DOHH2 (cell line): Measurements from ENCODE around the gene REXO1.

Source experiments
- H3F3A ChIP-seq: fragments of 200-600 bp; sonication (generic), shearing (Covaris generic); 2 replicates; pipeline ENCODE4 v1.6.0; 2016; ENCODE audit warnings: antibody characterized with exemption, mild to moderate bottlenecking; ENCODE audit not compliant: control insufficient read depth, insufficient read depth
- H3K27ac ChIP-seq: fragments of 200-600 bp; sonication (generic); 2 replicates; pipeline ENCODE4 v1.5.1; 2014; ENCODE audit warnings: low read depth, mild to moderate bottlenecking, low read length, moderate library complexity
- H3K27me3 ChIP-seq: fragments of 200-600 bp; sonication (generic); 2 replicates; pipeline ENCODE4 v1.6.1; 2014; ENCODE audit warnings: mild to moderate bottlenecking, low read length, mixed read lengths; ENCODE audit not compliant: control insufficient read depth
- H3K36me3 ChIP-seq: fragments of 200-600 bp; sonication (generic); 2 replicates; pipeline ENCODE4 v1.6.1; 2014; ENCODE audit warnings: mild to moderate bottlenecking, low read length, moderate library complexity, mixed read lengths; ENCODE audit not compliant: control insufficient read depth
- H3K4me1 ChIP-seq: fragments of 200-600 bp; sonication (generic); 2 replicates; pipeline ENCODE4 v1.6.1; 2014; ENCODE audit warnings: mild to moderate bottlenecking, low read length, mixed read lengths; ENCODE audit not compliant: control insufficient read depth
- H3K4me2 ChIP-seq: fragments of 200-600 bp; sonication (generic); 2 replicates; pipeline ENCODE4 v1.6.0; 2014; ENCODE audit warnings: mild to moderate bottlenecking, low read length, moderate library complexity
- H3K4me3 ChIP-seq: fragments of 200-600 bp; sonication (generic); 2 replicates; pipeline ENCODE4 v1.5.1; 2014; ENCODE audit warnings: mild to moderate bottlenecking, low read length, mixed read lengths
- H3K79me2 ChIP-seq: fragments of 200-600 bp; sonication (generic); 2 replicates; pipeline ENCODE4 v1.6.1; 2014; ENCODE audit warnings: mild to moderate bottlenecking, low read length, mixed read lengths; ENCODE audit not compliant: control insufficient read depth
- H3K9me2 ChIP-seq: fragments of 200-600 bp; sonication (generic); replicated peaks from 2 replicates; pipeline ENCODE4 v1.6.1; 2014; ENCODE audit warnings: mild to moderate bottlenecking, low read length, mixed read lengths; ENCODE audit not compliant: control insufficient read depth
- H3K9me3 ChIP-seq: fragments of 200-600 bp; sonication (generic); 2 replicates; pipeline ENCODE4 v1.6.1; 2014; ENCODE audit warnings: antibody characterized with exemption, low read length, mixed read lengths; ENCODE audit not compliant: control insufficient read depth, insufficient read depth
- H4K20me1 ChIP-seq: fragments of 200-600 bp; sonication (generic); 2 replicates; pipeline ENCODE4 v1.6.0; 2014; ENCODE audit warnings: low read depth, mild to moderate bottlenecking, antibody characterized with exemption, low read length, moderate library complexity; ENCODE audit not compliant: control insufficient read depth, insufficient read depth
- CTCF ChIP-seq: fragments of 200-600 bp; sonication (generic); IDR thresholded peaks from one replicate; pipeline ENCODE4 v1.5.1; 2014; ENCODE audit warnings: antibody characterized with exemption, mild to moderate bottlenecking, low read depth, low read length; ENCODE audit not compliant: poor library complexity, severe bottlenecking
- EZH2phosphoT487 ChIP-seq: fragments of 200-600 bp; sonication (generic); IDR thresholded peaks from 2 replicates; pipeline ENCODE4 v1.6.1; 2017; ENCODE audit warnings: borderline replicate concordance, mild to moderate bottlenecking, antibody characterized with exemption, low read length, moderate library complexity, mixed read lengths

REXO1 gene

DNA sequence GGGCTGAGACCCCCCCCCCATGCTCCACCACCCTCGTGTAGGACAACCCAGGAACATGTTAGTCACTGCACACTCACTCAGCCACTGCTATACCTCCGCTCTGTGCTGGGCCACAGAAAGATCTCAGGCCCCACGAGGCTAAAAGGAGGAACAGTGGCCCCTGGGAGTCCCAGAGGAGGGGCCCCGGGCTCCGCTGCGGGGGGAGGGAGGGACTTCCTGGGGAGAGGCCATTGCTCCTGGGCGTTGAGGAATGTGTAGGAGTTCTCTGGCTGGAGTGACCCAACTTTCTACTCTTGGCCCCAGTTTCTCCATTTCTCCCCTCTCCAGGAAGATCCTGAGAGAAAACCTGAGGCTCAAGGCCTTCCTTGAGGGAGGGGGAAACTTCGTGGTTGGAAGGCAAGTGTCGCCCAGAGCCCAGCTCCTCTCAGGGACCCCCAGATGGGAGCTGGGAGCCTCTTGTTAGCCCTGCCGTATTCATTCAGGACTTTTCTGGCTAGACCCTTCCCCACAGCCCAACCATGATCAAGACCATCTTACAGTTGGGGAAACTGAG is 81.4 kb downstream of the REXO1 start:
- TF ChIP-seq EZH2phosphoT487 (no peak), CTCF (no peak)
- Histone ChIP-seq H3K4me3 (peak overlapping the region; percentile 29; the same call in 1 of the 2 replicates), H3K9me3 (peaks cover 7% of the 10 kb centered on the region), H4K20me1 (no peaks in the 10 kb centered on the region), H3K9me2 (no peaks in the 10 kb centered on the region), H3K79me2 (no peaks in the 10 kb centered on the region), H3K36me3 (no peaks in the 10 kb centered on the region), H3K27ac (no peak overlapping the region), H3F3A (peaks cover 2% of the 10 kb centered on the region; the same call in 1 of the 2 replicates), H3K4me1 (peaks cover 16% of the 10 kb centered on the region), H3K27me3 (peaks cover 19% of the 10 kb centered on the region), H3K4me2 (peak overlapping the region; percentile 48)

- H3K4me3 ChIP-seq: no peak overlapping the region
- H3K27me3 ChIP-seq: peaks cover 26% of the 10 kb centered on the region
- H3K9me3 ChIP-seq: peaks cover 5% of the 10 kb centered on the region
- no peak overlapping the region for H3K27ac ChIP-seq
- no peaks in the 10 kb centered on the region for H3K9me2 ChIP-seq
- no peaks in the 10 kb centered on the region for H3K36me3 ChIP-seq
- peaks cover 2% of the 10 kb centered on the region; the same call in 1 of the 2 replicates for H3F3A ChIP-seq
- peaks cover 16% of the 10 kb centered on the region for H3K4me1 ChIP-seq
- no peak for TF ChIP-seq CTCF
- TF ChIP-seq EZH2phosphoT487: no peak
- peak overlapping the region; percentile 48; the same call in 1 of the 2 replicates for H3K4me2 ChIP-seq
- H4K20me1 ChIP-seq: no peaks in the 10 kb centered on the region
- H3K79me2 ChIP-seq: no peaks in the 10 kb centered on the region
Measured at GRCh38 chr19:1765904-1766799, 82.1 kb downstream of the REXO1 start.
